Endothelial cell (in vitro differentiated cells): ENCODE data around the gene SYNDIG1. TPM values are rescaled to one million over a fixed set of nuclear protein-coding genes. Genes with fewer than 3 reads are reported as not detected.

Source experiments
- DNase-seq: peaks from one replicate; pipeline ENCODE4 v3.0.0; 2021; ENCODE audit warnings: low spot score
- H3K27ac Mint-ChIP-seq: one replicate; pipeline ENCODE4 v1.8.0; 2021; ENCODE audit warnings: mixed read lengths, inconsistent platforms; ENCODE audit not compliant: unreplicated experiment
- H3K27me3 Mint-ChIP-seq: one replicate; pipeline ENCODE4 v1.8.0; 2021; ENCODE audit warnings: mild to moderate bottlenecking, moderate library complexity, mixed read lengths, inconsistent platforms; ENCODE audit not compliant: unreplicated experiment
- H3K36me3 Mint-ChIP-seq: one replicate; pipeline ENCODE4 v1.8.0; 2021; ENCODE audit warnings: mild to moderate bottlenecking, low read depth, mixed read lengths, inconsistent platforms; ENCODE audit not compliant: unreplicated experiment
- H3K4me1 Mint-ChIP-seq: one replicate; pipeline ENCODE4 v1.8.0; 2021; ENCODE audit warnings: mild to moderate bottlenecking, mixed read lengths, inconsistent platforms; ENCODE audit not compliant: unreplicated experiment
- H3K4me3 Mint-ChIP-seq: one replicate; pipeline ENCODE4 v1.8.0; 2021; ENCODE audit warnings: mild to moderate bottlenecking, mixed read lengths, inconsistent platforms; ENCODE audit not compliant: unreplicated experiment
- H3K9me3 Mint-ChIP-seq: one replicate; pipeline ENCODE4 v1.8.0; 2021; ENCODE audit warnings: mixed read lengths, inconsistent platforms; ENCODE audit not compliant: unreplicated experiment
- total RNA-seq: library from RNA; stranded (reverse); fragmentation: NEBNext Ultra II Directional; extraction: Animal tissue kit (Norgen Biotek cat#: 25700); gene quantifications from one replicate; pipeline ENCODE4 v1.2.1, GENCODE V29; 2021; ENCODE audit not compliant: unreplicated experiment
- TF ChIP-seq, protein P1 (sequence below): fragments of 200-600 bp; sonication (generic); IDR thresholded peaks from one replicate; pipeline ENCODE4 v1.5.0; 2021; ENCODE audit warnings: antibody characterized with exemption; ENCODE audit not compliant: unreplicated experiment

The SYNDIG1 gene
- total RNA-seq, 1 donor from 2014 or later: 8.1 TPM

DNA sequence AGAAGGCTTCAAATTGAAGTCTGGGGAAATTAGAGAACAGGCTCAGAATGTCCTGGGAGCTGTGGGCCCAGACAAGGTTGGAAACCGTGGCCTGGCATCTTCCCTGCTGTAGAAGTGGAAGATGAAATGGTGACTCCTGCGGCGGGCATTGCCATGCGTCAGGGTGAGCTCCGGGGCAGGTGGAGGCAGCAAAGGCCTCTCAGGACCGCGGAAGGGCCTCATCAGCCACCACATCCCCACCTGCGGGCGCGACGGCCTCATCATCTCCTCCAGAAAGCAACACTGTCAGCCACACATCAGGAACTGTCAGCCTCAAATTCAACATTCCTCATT, 161.7 kb downstream of the SYNDIG1 start:
- TF ChIP-seq, protein P1, sequence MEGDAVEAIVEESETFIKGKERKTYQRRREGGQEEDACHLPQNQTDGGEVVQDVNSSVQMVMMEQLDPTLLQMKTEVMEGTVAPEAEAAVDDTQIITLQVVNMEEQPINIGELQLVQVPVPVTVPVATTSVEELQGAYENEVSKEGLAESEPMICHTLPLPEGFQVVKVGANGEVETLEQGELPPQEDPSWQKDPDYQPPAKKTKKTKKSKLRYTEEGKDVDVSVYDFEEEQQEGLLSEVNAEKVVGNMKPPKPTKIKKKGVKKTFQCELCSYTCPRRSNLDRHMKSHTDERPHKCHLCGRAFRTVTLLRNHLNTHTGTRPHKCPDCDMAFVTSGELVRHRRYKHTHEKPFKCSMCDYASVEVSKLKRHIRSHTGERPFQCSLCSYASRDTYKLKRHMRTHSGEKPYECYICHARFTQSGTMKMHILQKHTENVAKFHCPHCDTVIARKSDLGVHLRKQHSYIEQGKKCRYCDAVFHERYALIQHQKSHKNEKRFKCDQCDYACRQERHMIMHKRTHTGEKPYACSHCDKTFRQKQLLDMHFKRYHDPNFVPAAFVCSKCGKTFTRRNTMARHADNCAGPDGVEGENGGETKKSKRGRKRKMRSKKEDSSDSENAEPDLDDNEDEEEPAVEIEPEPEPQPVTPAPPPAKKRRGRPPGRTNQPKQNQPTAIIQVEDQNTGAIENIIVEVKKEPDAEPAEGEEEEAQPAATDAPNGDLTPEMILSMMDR: no peak
- Mint-ChIP-seq H3K9me3 (no peaks in the 10 kb centered on the region), H3K36me3 (peaks cover 5% of the 10 kb centered on the region), H3K4me1 (peaks cover 36% of the 10 kb centered on the region), H3K27ac (no peak overlapping the region), H3K27me3 (peaks cover 4% of the 10 kb centered on the region), H3K4me3 (no peak overlapping the region)
- no peak for DNase-seq

DNA sequence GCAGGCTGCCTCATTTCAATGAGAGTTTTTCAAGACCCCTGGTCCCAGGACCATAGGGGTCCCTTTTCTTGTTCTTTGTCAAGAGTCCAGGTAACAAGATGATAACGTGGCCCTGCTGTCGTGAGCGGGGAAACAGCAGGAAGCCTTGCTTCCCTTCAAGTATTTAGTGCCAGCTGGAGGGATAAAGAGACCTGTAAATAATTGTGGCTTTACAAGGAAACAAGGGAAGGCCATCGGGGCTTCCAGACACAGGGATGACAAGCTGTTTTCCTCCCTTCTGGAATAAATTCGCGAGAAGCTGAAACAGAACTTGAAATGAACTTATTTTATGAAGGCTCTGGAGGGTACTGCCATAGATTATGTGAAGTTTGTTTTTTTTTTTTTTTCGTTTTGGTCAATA, 163.2 kb downstream of the SYNDIG1 start:
- TF ChIP-seq, protein P1: no peak
- Mint-ChIP-seq H3K9me3 (no peaks in the 10 kb centered on the region), H3K36me3 (peaks cover under 1% of the 10 kb centered on the region), H3K27me3 (peaks cover 4% of the 10 kb centered on the region), H3K4me3 (no peak overlapping the region), H3K27ac (no peak overlapping the region), H3K4me1 (peaks cover 33% of the 10 kb centered on the region)
- no peak for DNase-seq

DNA sequence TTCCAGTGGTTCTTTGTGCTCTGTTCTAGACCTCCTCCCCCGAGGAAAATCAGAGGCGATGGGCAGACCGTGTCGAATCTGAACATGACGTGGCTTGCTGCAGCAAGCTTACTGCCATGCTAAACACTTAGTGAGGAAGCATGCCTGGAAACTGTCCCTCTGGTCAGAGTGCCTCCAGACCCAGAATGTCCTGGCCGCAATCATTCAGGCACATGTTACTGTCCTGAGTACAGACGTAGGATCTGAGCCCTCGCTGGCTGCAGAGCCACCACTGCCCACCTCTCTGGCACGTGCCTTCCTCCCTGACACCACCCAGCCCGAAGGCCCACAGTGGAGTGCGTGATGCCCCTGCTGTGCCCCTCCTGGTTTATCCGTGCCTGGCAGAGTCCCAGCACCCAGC, 163.6 kb downstream of the SYNDIG1 start:
- H3K27ac Mint-ChIP-seq: no peak overlapping the region
- H3K9me3 Mint-ChIP-seq: no peaks in the 10 kb centered on the region
- no peak for DNase-seq
- H3K27me3 Mint-ChIP-seq: peaks cover 4% of the 10 kb centered on the region
- H3K4me3 Mint-ChIP-seq: no peak overlapping the region
- peaks cover 28% of the 10 kb centered on the region for H3K4me1 Mint-ChIP-seq
- TF ChIP-seq, protein P1: no peak
- H3K36me3 Mint-ChIP-seq: no peaks in the 10 kb centered on the region

DNA sequence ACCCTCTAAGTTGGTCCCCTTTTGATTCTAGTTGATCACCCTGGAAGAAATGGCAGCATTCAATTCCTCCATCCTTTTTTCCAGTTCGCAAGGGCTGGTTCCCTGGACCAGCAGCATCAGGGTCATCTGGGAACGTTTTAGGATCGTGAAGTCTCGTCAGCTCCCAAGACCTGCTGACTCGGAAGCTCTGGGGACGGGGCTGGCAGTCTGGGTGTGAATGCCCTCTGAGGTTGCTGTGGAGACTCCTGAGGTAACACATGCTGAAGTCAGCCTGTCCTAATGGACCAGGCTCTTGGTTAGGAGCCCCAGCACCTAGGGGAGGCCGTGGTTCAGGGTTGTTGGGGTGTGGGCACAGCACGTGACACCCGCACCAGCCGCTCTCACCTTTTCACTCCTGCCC, 164.1 kb downstream of the SYNDIG1 start:
- Mint-ChIP-seq H3K4me3 (no peak overlapping the region), H3K9me3 (no peaks in the 10 kb centered on the region), H3K27ac (no peak overlapping the region), H3K4me1 (peaks cover 24% of the 10 kb centered on the region), H3K36me3 (no peaks in the 10 kb centered on the region), H3K27me3 (peaks cover 4% of the 10 kb centered on the region)
- no peak for DNase-seq
- TF ChIP-seq, protein P1: no peak

DNA sequence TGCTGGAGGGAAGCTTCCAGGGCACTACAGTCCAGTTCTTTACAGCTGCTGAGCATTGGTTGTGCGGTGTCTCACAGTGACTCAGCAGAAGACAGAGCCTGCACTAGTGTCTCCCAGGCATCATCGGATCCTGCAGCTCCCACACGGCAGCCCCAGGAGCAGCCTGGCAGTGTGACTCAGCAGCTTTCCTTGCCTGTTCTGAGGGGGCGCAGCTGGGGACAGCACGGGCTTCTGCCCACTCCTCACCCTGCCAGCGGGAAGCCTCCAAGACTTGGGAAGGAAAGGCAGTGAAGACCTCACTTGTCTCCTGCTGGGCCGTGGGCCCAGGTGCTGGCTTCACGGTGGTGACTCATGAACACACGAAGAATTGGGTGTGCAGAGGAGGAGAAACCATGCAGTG, 165.4 kb downstream of the SYNDIG1 start:
- H3K27ac Mint-ChIP-seq: no peak overlapping the region
- H3K4me1 Mint-ChIP-seq: peaks cover 11% of the 10 kb centered on the region
- TF ChIP-seq, protein P1: no peak
- H3K36me3 Mint-ChIP-seq: no peaks in the 10 kb centered on the region
- H3K4me3 Mint-ChIP-seq: no peak overlapping the region
- DNase-seq: no peak
- H3K27me3 Mint-ChIP-seq: peaks cover 2% of the 10 kb centered on the region
- H3K9me3 Mint-ChIP-seq: no peaks in the 10 kb centered on the region
